Measurements from ENCODE around the gene TMEM61. TPM values are rescaled to one million over a fixed set of nuclear protein-coding genes. Genes with fewer than 3 reads are reported as not detected.

The TMEM61 gene
- total and polyA plus RNA-seq, 2 experiments from 2014 or later, result not detected

DNA sequence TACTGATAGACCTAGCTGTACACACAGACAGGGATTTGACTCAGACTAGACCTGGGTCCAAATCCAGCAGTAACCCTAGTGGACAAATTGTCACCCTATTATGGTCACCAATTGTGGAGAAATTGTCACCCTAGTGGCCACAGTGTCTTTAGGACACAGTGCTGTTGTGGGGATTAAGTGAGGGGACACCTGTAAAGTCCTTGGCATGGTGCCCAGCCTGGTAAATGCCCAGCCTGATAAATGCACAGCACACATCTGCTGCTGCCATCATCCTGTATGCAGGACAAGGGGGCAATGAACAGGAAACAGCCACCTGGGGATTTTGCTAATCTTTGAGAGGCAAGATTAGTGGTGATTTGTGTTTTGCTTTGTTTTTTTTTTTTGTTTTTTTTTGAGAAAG, 2.3 kb downstream of the TMEM61 start:
- peaks cover 66% of the 10 kb centered on the region for H3K27me3 ChIP-seq
- no peaks in the 10 kb centered on the region for H3K36me3 ChIP-seq
- TF ChIP-seq, protein P1, sequence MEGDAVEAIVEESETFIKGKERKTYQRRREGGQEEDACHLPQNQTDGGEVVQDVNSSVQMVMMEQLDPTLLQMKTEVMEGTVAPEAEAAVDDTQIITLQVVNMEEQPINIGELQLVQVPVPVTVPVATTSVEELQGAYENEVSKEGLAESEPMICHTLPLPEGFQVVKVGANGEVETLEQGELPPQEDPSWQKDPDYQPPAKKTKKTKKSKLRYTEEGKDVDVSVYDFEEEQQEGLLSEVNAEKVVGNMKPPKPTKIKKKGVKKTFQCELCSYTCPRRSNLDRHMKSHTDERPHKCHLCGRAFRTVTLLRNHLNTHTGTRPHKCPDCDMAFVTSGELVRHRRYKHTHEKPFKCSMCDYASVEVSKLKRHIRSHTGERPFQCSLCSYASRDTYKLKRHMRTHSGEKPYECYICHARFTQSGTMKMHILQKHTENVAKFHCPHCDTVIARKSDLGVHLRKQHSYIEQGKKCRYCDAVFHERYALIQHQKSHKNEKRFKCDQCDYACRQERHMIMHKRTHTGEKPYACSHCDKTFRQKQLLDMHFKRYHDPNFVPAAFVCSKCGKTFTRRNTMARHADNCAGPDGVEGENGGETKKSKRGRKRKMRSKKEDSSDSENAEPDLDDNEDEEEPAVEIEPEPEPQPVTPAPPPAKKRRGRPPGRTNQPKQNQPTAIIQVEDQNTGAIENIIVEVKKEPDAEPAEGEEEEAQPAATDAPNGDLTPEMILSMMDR (IDR thresholded peaks at IDR 0.05; ENCODE audit: low read depth, low read length), result no peak
- H3K4me1 ChIP-seq (ENCODE audit: low read depth), result no peaks in the 10 kb centered on the region
- no peaks in the 10 kb centered on the region for H3K9me3 ChIP-seq (ENCODE audit: low read depth)
- no peak overlapping the region for H3K27ac ChIP-seq
- no peak for DNase-seq (ENCODE audit: low read depth in 1 of 2, low spot score in 1 of 2)
- no peak overlapping the region for H3K4me3 ChIP-seq

DNA sequence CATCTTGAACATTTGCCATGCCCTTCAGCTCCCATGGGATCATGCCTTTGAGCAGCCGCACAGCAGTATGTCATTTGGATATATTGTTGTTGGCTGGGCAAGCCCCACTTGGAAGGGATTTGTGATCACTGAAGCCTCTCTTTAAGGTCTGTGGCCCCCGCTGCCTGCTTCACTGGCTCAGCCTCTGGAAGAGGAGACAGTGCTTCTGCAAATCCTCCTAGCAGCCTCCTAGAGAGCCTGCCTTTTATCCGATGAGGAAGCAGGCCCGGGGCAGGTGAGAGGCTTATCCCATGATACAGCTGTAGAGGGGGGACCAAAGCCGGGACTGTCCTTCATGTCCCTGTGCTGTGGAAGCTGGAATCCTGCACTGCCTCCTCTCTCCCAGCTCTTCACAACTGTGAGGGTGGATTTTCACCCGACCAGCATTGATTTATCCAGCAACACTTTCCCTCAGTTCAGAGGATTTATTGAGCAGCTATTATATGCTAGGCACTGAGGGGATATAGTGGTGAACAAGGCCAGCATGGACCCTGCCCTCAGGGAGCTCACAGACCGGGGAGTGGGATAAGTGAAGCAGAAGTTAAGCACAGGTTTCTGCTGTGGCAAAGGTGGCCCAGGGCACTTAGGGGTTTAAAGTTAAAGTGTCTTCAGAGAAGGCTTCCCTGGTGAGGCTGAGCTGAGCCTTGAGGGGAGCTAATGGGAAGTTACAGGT, 3.9 kb downstream of the TMEM61 start:
- TF ChIP-seq, protein P1 (IDR thresholded peaks at IDR 0.05; ENCODE audit: low read depth, low read length), result no peak

DNA sequence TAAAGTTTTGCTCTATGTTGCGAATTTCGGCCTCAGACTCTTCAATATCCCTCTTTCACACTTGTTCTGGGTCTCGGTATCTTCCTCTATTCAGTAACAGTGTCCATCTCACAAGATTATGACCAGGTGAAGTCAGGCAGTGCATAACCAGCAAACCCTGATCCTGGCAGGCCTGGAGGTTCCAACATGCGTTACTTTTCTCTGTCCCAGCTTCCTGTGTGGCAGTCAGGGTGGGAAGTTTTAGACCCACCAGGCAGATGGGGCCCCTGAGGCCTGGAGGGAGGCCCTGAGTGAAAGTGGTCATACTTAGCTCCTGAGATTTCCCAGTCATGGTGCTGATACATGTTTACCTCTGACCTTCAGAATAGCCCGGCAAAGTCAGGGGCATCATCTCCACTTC, 5.1 kb downstream of the TMEM61 start:
- Histone ChIP-seq H3K4me3 (no peak overlapping the region), H3K27me3 (peaks cover 41% of the 10 kb centered on the region), H3K27ac (no peak overlapping the region), H3K4me1 (ENCODE audit: low read depth) (no peaks in the 10 kb centered on the region), H3K36me3 (no peaks in the 10 kb centered on the region), H3K9me3 (ENCODE audit: low read depth) (no peaks in the 10 kb centered on the region)
- DNase-seq (ENCODE audit: low read depth in 1 of 2, low spot score in 1 of 2), result no peak
- TF ChIP-seq, protein P1 (IDR thresholded peaks at IDR 0.05; ENCODE audit: low read depth, low read length), result no peak

More for the DNA sequence above, 3.9 kb downstream of the TMEM61 start:
- Histone ChIP-seq H3K4me3 (no peak overlapping the region), H3K4me1 (ENCODE audit: low read depth) (no peaks in the 10 kb centered on the region), H3K9me3 (ENCODE audit: low read depth) (no peaks in the 10 kb centered on the region), H3K27ac (no peak overlapping the region), H3K27me3 (peaks cover 54% of the 10 kb centered on the region), H3K36me3 (no peaks in the 10 kb centered on the region)
- no peak for DNase-seq (ENCODE audit: low read depth in 1 of 2, low spot score in 1 of 2)

DNA sequence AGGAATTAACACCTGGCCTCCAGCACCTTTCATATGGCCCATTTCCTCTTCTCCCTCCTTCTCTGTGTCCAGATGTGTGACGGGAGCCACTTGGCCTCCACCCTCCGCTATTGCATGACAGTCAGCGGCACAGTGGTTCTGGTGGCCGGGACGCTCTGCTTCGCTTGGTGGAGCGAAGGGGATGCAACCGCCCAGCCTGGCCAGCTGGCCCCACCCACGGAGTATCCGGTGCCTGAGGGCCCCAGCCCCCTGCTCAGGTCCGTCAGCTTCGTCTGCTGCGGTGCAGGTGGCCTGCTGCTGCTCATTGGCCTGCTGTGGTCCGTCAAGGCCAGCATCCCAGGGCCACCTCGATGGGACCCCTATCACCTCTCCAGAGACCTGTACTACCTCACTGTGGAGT, 5.6 kb downstream of the TMEM61 start:
- no peaks in the 10 kb centered on the region for H3K4me1 ChIP-seq (ENCODE audit: low read depth)
- no peak overlapping the region for H3K4me3 ChIP-seq
- TF ChIP-seq, protein P1 (IDR thresholded peaks at IDR 0.05; ENCODE audit: low read depth, low read length), result no peak
- no peak for DNase-seq (ENCODE audit: low read depth in 1 of 2, low spot score in 1 of 2)
- H3K36me3 ChIP-seq, result no peaks in the 10 kb centered on the region
- no peaks in the 10 kb centered on the region for H3K9me3 ChIP-seq (ENCODE audit: low read depth)
- H3K27me3 ChIP-seq, result peaks cover 37% of the 10 kb centered on the region
- no peak overlapping the region for H3K27ac ChIP-seq

DNA sequence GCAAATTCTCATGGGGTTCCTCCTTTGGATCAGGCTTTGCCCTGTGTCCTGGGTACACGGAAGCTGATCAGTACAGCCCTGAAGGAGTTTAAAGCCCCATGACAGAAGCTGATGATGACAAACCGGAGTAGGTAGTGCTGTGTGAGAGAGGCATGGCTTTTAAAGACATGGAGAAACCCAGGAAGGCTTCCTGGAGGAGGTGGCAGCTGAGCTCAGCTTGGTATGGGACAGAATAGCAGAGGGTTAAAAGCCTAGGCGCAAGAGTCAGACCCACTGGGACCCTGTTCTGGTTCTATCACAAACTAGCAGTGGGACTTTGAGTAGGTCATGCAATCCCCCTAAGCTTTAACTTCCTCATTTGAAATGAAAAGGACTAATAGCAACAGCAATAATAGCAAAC, 6.1 kb downstream of the TMEM61 start:
- Histone ChIP-seq H3K4me3 (no peak overlapping the region), H3K36me3 (no peaks in the 10 kb centered on the region), H3K4me1 (ENCODE audit: low read depth) (no peaks in the 10 kb centered on the region), H3K9me3 (ENCODE audit: low read depth) (no peaks in the 10 kb centered on the region), H3K27me3 (peaks cover 31% of the 10 kb centered on the region), H3K27ac (no peak overlapping the region)
- DNase-seq (ENCODE audit: low read depth in 1 of 2, low spot score in 1 of 2), result no peak
- TF ChIP-seq, protein P1 (IDR thresholded peaks at IDR 0.05; ENCODE audit: low read depth, low read length), result no peak

Data from cardiac muscle cell (in vitro differentiated cells and primary cell).